HG03095 (cell line): ENCODE measurements around the gene GDF10.
A peak's percentile ranks its signal among the peaks of the same experiment; 100 is the strongest.

Experiments used
- ATAC-seq: cut with Tn5 transposase; IDR thresholded peaks from one replicate; pipeline ENCODE4 v1.9.1; 2021; ENCODE audit warnings: moderate library complexity; ENCODE audit not compliant: unreplicated experiment

The GDF10 gene

GRCh38 chr10:47299611-47300428 is at the start of gene GDF10:
Gene GDF10, plus strand, starts transcription at chr10:47300197. Its CDS starts 455 bp downstream, at chr10:47300652.
- ATAC-seq = no peak

GRCh38 chr10:47252093-47252780 is 47.8 kb upstream of the GDF10 start:
- no peak for ATAC-seq

GRCh38 chr10:47253030-47253637 is 46.9 kb upstream of the GDF10 start:
- no peak for ATAC-seq

- ATAC-seq = no peak
These were observed 46.2 kb upstream of the GDF10 start for GRCh38 chr10:47253651-47254375.

GRCh38 chr10:47254611-47255010 is 45.4 kb upstream of the GDF10 start:
- no peak for ATAC-seq

- no peak for ATAC-seq
These were observed 44.8 kb upstream of the GDF10 start for GRCh38 chr10:47255033-47255813.

- ATAC-seq = no peak
These were observed 44.1 kb upstream of the GDF10 start for GRCh38 chr10:47255866-47256265.

- ATAC-seq = no peak
These were observed 43.2 kb upstream of the GDF10 start for GRCh38 chr10:47256751-47257336.

- ATAC-seq = no peak
These were observed 42.4 kb upstream of the GDF10 start for GRCh38 chr10:47257396-47258120.

GRCh38 chr10:47258921-47259320 is 41.1 kb upstream of the GDF10 start:
- ATAC-seq = no peak

- ATAC-seq = no peak
These were observed 40.5 kb upstream of the GDF10 start for GRCh38 chr10:47259466-47259865.

GRCh38 chr10:47260505-47261111 is 39.4 kb upstream of the GDF10 start:
- no peak for ATAC-seq

GRCh38 chr10:47261121-47261520 is 38.9 kb upstream of the GDF10 start:
- peak; percentile 98 for ATAC-seq

- peak; percentile 3 for ATAC-seq
These were observed 38.4 kb upstream of the GDF10 start for GRCh38 chr10:47261556-47261955.

- no peak for ATAC-seq
These were observed 37.1 kb upstream of the GDF10 start for GRCh38 chr10:47262606-47263533.

GRCh38 chr10:47264797-47265281 is 35.2 kb upstream of the GDF10 start:
- no peak for ATAC-seq

- ATAC-seq = no peak
These were observed 33.4 kb upstream of the GDF10 start for GRCh38 chr10:47266602-47267001.

GRCh38 chr10:47268696-47269095 is 31.3 kb upstream of the GDF10 start:
- no peak for ATAC-seq
